ENCODE data around the gene SLC22A17.

DNA sequence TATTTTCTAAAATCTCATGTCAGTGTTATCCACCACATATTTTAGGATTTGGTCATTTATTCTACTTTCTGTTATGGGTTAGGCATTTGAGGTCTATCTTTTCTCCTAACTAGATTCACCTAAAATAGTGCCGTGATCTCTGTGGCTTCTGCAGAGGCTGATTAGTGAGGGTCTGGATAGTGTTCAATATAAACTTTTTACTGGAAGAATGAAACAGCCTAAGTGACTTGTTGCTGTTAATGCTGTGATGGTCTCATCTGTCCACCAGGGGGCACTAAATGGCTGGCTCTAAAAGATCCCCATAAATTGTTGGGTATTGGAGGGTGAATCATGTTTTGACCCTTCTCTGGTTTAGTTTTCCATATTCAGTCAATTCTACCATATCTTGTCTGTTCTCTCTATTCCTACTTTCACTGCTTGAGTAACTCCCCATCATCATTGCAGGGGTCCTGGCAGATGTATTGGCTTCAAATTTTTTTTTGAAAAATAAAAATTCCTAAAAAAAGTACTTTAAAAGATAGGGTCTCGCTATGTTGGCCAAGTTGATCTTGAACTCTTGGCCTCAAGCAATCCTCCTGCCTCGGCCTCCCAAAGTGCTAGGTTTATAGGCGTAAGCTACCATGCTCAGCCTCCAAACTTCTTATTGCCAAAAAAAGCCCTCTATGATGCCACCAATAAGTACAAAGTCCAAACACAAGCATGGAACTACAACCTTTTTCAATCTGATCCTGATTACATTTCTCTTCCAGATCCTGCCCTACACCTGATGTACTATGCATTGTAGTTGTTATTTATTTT is 24.5 kb downstream of the SLC22A17 start:
- TF ChIP-seq CTCF (IDR thresholded peaks at IDR 0.05; ENCODE audit: insufficient read depth, low read depth, low read length) = peak; percentile 93
- TF ChIP-seq EZH2 (IDR thresholded peaks at IDR 0.05; ENCODE audit: insufficient read depth, low read length) = no peak

Data from astrocyte (in vitro differentiated cells and primary cell).